GM19043 (cell line): ENCODE results near the gene FGF14.
A peak's percentile ranks its signal among the peaks of the same experiment; 100 is the strongest.

ENCODE experiments used
- ATAC-seq: cut with Tn5 transposase; IDR thresholded peaks from one replicate; pipeline ENCODE4 v1.9.1; 2021; ENCODE audit warnings: low read depth; ENCODE audit not compliant: unreplicated experiment

The FGF14 gene

GRCh38 chr13:102311901-102312300, 89.9 kb downstream of the FGF14 start:
- ATAC-seq, result peak; percentile 59

- no peak for ATAC-seq
These were observed 90.4 kb downstream of the FGF14 start for GRCh38 chr13:102311419-102311796.

GRCh38 chr13:102310691-102311418, 91.0 kb downstream of the FGF14 start:
- no peak for ATAC-seq

- no peak for ATAC-seq
These were observed 92.7 kb downstream of the FGF14 start for GRCh38 chr13:102309110-102309509.

- ATAC-seq, result no peak
These were observed 99.3 kb downstream of the FGF14 start for GRCh38 chr13:102302534-102302933.

GRCh38 chr13:102300379-102300778, 101.5 kb downstream of the FGF14 start:
- no peak for ATAC-seq

GRCh38 chr13:102299366-102299765, 102.5 kb downstream of the FGF14 start:
- no peak for ATAC-seq

- no peak for ATAC-seq
These were observed 103.8 kb downstream of the FGF14 start for GRCh38 chr13:102298051-102298450.

- ATAC-seq, result no peak
These were observed 106.4 kb downstream of the FGF14 start for GRCh38 chr13:102295316-102296048.

- no peak for ATAC-seq
These were observed 107.3 kb downstream of the FGF14 start for GRCh38 chr13:102294407-102295018.

GRCh38 chr13:102293723-102294122, 108.1 kb downstream of the FGF14 start:
- ATAC-seq, result no peak

GRCh38 chr13:102291587-102292218, 110.1 kb downstream of the FGF14 start:
- ATAC-seq, result no peak

GRCh38 chr13:102289606-102290005, 112.2 kb downstream of the FGF14 start:
- no peak for ATAC-seq

- ATAC-seq, result no peak
These were observed 115.5 kb downstream of the FGF14 start for GRCh38 chr13:102286326-102286725.

GRCh38 chr13:102280366-102280765, 121.5 kb downstream of the FGF14 start:
- no peak for ATAC-seq

- no peak for ATAC-seq
These were observed 124.6 kb downstream of the FGF14 start for GRCh38 chr13:102277286-102277685.

GRCh38 chr13:102276404-102276803, 125.4 kb downstream of the FGF14 start:
- no peak for ATAC-seq

- ATAC-seq, result no peak
These were observed 125.9 kb downstream of the FGF14 start for GRCh38 chr13:102275969-102276368.

GRCh38 chr13:102273111-102273510, 128.7 kb downstream of the FGF14 start:
- no peak for ATAC-seq

- ATAC-seq, result no peak
These were observed 134.7 kb downstream of the FGF14 start for GRCh38 chr13:102267191-102267590.

- no peak for ATAC-seq
These were observed 140.0 kb downstream of the FGF14 start for GRCh38 chr13:102261809-102262208.
